Muscle of leg (tissue), 11 donors: ENCODE results near the gene ENTHD1. TPM values are rescaled to one million over a fixed set of nuclear protein-coding genes. Genes with fewer than 3 reads are reported as not detected.

Experiments used
- DNase-seq: peaks from one replicate; pipeline ENCODE4 v3.0.0; 2013
- H3K27ac ChIP-seq: one replicate; pipeline ENCODE4 v1.5.1; 2013; ENCODE audit warnings: mild to moderate bottlenecking, low read length, control low read depth
- H3K27me3 ChIP-seq: one replicate; pipeline ENCODE4 v1.6.1; 2013; ENCODE audit warnings: low read length; ENCODE audit not compliant: control insufficient read depth, insufficient read depth
- H3K36me3 ChIP-seq: one replicate; pipeline ENCODE4 v1.6.1; 2013; ENCODE audit warnings: low read length; ENCODE audit not compliant: control insufficient read depth, insufficient read depth
- H3K4me1 ChIP-seq: one replicate; pipeline ENCODE4 v1.6.1; 2013; ENCODE audit warnings: low read length; ENCODE audit not compliant: control insufficient read depth, insufficient read depth
- H3K4me3 ChIP-seq: one replicate; pipeline ENCODE4 v1.5.1; 2013; ENCODE audit warnings: low read length, control low read depth
- H3K9me3 ChIP-seq: replicated peaks from 2 replicates; pipeline ENCODE4 v1.6.1; 2013; ENCODE audit warnings: low read depth, low read length; ENCODE audit not compliant: control insufficient read depth
- WGBS: methylation state at CpG from one replicate; pipeline ENCODE4 v1.1.5; 2013; ENCODE audit warnings: missing lambda C conversion rate; ENCODE audit not compliant: insufficient coverage; 5-methylcytosine and 5-hydroxymethylcytosine counted together
- polyA plus RNA-seq, 8 donors: library from polyadenylated mRNA; unstranded; fragments of 120-200 nt; gene quantifications; one replicate each; pipeline versions ENCODE4 v1.2.1 to v1.2.3, GENCODE V29; 2013; ENCODE audit warnings: inconsistent platforms in 1 of 8, low replicate concordance in 1 of 8; ENCODE audit not compliant: insufficient read length in 8 of 8, insufficient read depth in 1 of 8
- total RNA-seq: library from RNA; stranded (reverse); fragments of 120-200 nt; gene quantifications from one replicate; pipeline ENCODE4 v1.2.4, GENCODE V29; 2013

Gene ENTHD1
- total and polyA plus RNA-seq, 9 donors = not detected

DNA sequence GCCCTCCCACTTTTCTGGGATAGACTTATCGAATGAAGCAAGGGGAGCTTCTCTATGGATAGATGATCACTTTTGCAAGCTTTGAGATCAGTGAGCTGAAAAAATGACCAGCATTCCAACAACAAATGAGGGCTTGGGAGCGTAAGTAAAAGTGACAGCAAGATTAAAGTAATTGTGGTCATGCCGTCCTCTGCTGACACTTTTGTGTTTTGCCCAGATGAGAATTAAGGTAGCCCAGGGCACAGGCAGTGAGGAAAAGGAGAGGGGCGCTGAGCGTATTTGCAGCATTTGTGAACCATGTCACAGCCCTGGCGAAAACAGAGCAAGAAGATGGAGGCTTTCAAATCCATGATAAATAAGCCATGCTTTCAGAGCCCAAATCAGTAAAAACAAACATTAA is 42.1 kb upstream of the ENTHD1 start:
- Histone ChIP-seq H3K36me3 (no peaks in the 10 kb centered on the region), H3K9me3 (no peaks in the 10 kb centered on the region), H3K4me3 (no peak overlapping the region), H3K27ac (no peak overlapping the region), H3K4me1 (no peaks in the 10 kb centered on the region), H3K27me3 (peaks cover 29% of the 10 kb centered on the region)
- WGBS = 48% methylated on average over 5 of the region's 6 CpGs
- no peak for DNase-seq

DNA sequence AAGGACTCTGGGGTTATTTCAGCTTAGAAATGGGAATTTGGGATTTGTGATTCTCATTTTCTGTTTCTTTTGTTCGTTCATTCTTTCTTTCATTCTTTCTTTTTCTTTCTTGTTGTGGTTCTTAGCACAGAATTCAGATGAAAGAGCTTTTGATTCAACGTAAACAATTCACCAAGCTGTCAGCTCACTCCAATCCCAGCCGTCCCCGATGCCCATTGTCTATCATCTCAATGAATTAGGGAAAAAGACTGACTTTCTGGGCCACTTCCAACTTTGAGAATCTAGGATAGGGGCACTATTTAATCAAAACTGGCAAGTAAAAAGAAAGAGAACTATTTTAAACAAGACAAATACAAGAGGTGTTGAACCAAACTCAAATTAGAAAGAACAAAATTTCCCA is 41.6 kb upstream of the ENTHD1 start:
- Histone ChIP-seq H3K27me3 (peaks cover 30% of the 10 kb centered on the region), H3K4me1 (no peaks in the 10 kb centered on the region), H3K36me3 (no peaks in the 10 kb centered on the region), H3K27ac (no peak overlapping the region), H3K9me3 (no peaks in the 10 kb centered on the region), H3K4me3 (no peak overlapping the region)
- WGBS = 100% methylated on average over 1 of the region's 4 CpGs
- DNase-seq = no peak

DNA sequence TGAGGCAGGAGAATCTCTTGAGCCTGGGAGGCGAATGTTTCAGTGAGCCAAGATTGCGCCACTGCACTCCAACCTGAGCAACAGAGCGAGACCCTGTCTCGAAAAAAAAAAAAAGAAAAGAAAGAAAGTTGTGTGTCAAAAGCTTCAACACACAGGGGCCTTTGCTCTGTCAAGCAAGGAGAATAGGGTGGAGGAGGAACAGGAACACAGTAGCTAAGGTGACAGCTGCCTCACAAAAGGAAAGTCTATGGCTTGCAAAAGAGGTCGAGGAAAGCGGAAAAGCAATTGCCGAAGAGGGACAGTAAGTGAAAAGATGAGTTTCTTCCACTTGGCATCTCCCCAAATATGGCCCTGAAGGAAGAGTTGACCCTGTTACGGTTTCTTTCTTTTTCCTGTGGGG is 40.2 kb upstream of the ENTHD1 start:
- 90% methylated on average over 3 of the region's 8 CpGs for WGBS
- no peak for DNase-seq
- Histone ChIP-seq H3K4me3 (no peak overlapping the region), H3K9me3 (no peaks in the 10 kb centered on the region), H3K36me3 (no peaks in the 10 kb centered on the region), H3K27me3 (peaks cover 29% of the 10 kb centered on the region), H3K4me1 (no peaks in the 10 kb centered on the region), H3K27ac (no peak overlapping the region)

DNA sequence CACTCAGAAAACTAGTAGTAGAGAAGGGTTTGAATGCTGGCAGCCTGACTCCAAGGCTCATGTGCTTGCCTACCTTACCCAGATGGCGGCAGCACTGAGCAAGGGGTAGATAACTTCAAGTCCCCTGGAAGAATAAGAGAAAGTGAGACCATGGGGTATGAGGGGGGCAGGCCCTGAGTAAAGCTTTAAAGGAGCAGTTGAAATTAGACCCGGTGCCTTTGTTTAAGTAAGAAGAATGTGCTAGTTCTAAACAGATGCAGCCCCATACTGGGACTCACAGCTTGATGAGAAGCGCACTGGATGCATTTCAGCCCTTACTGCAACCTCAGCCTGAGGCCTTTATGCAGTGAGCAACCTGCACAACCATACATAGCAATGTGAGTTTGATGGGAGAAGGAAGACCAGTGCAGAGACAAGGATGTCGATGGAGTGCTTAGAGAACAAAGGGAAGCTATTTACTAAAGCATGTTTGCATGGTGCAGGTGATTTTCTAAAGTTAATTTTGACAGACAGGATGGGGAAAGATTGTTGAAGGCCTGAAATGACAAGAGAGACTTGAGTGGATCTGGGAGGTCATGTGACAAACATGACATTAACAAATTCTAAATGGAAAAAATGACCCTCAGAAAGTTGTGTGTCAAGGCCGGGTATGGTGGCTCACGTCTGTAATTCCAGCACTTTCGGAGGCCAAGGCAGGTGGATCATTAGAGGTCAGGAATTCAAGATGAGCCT is 39.5 kb upstream of the ENTHD1 start:
- WGBS = 69% methylated on average over 6 of the region's 7 CpGs
- no peaks in the 10 kb centered on the region for H3K9me3 ChIP-seq

DNA sequence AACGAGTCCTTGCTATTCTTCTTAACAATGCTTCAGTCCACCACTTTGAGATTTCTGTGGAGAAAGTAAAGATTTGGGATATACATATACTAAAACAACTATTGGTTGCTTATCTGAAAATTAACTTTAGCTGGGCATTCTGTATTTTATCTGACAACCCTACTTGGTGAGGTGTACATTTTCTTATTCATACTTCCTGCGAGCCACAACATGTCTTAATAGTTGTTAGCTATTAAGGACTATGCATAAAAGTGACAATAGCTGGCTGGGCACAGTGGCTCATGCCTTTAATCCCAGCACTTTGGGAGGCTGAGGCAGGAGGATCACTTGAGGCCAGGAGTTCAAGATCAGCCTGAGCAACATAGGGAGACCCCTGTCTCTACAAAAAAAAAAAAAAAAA is 38.6 kb upstream of the ENTHD1 start:
- no peaks in the 10 kb centered on the region for H3K4me1 ChIP-seq
- WGBS = no CpG with 5 or more reads among the region's 2 CpGs
- no peak for DNase-seq
- H3K4me3 ChIP-seq = no peak overlapping the region
- peaks cover 20% of the 10 kb centered on the region for H3K27me3 ChIP-seq
- no peaks in the 10 kb centered on the region for H3K36me3 ChIP-seq
- H3K9me3 ChIP-seq = no peaks in the 10 kb centered on the region
- no peak overlapping the region for H3K27ac ChIP-seq

More for the DNA sequence above, 39.5 kb upstream of the ENTHD1 start:
- H3K27ac ChIP-seq = no peak overlapping the region
- DNase-seq = no peak
- H3K27me3 ChIP-seq = peaks cover 23% of the 10 kb centered on the region
- no peak overlapping the region for H3K4me3 ChIP-seq
- no peaks in the 10 kb centered on the region for H3K4me1 ChIP-seq
- H3K36me3 ChIP-seq = no peaks in the 10 kb centered on the region

- no peak for DNase-seq
- H3K9me3 ChIP-seq = no peaks in the 10 kb centered on the region
- peaks cover 17% of the 10 kb centered on the region for H3K27me3 ChIP-seq
- H3K27ac ChIP-seq = no peak overlapping the region
- WGBS = 78% methylated on average over 2 of the region's 2 CpGs
- H3K4me1 ChIP-seq = no peaks in the 10 kb centered on the region
- H3K4me3 ChIP-seq = no peak overlapping the region
- H3K36me3 ChIP-seq = no peaks in the 10 kb centered on the region
Observed at GRCh38 chr22:39931251-39931650, 37.7 kb upstream of the ENTHD1 start.

- Histone ChIP-seq H3K9me3 (no peaks in the 10 kb centered on the region), H3K36me3 (no peaks in the 10 kb centered on the region), H3K4me1 (no peaks in the 10 kb centered on the region), H3K27ac (no peak overlapping the region), H3K4me3 (no peak overlapping the region), H3K27me3 (peaks cover 13% of the 10 kb centered on the region)
- no peak for DNase-seq
- WGBS = no CpG with 5 or more reads among the region's 4 CpGs
Observed at GRCh38 chr22:39928536-39929520, 35.3 kb upstream of the ENTHD1 start.

GRCh38 chr22:39927544-39927943 is 34.0 kb upstream of the ENTHD1 start:
- no peak overlapping the region for H3K27ac ChIP-seq
- no peaks in the 10 kb centered on the region for H3K36me3 ChIP-seq
- H3K4me1 ChIP-seq = no peaks in the 10 kb centered on the region
- no peaks in the 10 kb centered on the region for H3K9me3 ChIP-seq
- H3K27me3 ChIP-seq = peaks cover 9% of the 10 kb centered on the region
- no peak for DNase-seq
- 60% methylated on average over 7 of the region's 7 CpGs for WGBS
- no peak overlapping the region for H3K4me3 ChIP-seq

DNA sequence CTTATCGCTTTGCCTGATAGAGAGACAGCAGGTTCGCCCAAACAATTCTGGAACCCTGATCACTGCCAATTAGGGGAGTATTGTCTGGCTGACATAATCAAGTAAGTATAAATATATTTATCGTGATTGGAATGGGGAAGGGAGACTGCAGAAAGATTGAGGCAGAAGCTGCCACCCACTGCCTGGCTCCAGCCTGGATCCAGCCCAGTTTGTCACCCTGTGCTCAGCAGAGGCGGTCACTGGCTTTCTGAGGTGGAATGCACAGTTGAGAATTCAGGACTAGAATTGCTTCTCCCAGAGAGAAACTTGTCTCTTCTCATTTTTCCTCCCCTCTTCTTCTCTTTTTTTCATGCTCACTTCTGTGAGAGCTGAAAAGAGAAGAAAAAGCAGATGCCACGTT is 33.2 kb upstream of the ENTHD1 start:
- no peaks in the 10 kb centered on the region for H3K36me3 ChIP-seq
- H3K27ac ChIP-seq = no peak overlapping the region
- no peaks in the 10 kb centered on the region for H3K9me3 ChIP-seq
- no peaks in the 10 kb centered on the region for H3K4me1 ChIP-seq
- WGBS = 70% methylated on average over 3 of the region's 5 CpGs
- no peak for DNase-seq
- peaks cover 9% of the 10 kb centered on the region for H3K27me3 ChIP-seq
- no peak overlapping the region for H3K4me3 ChIP-seq

- Histone ChIP-seq H3K4me3 (no peak overlapping the region), H3K27me3 (peaks cover 9% of the 10 kb centered on the region), H3K27ac (no peak overlapping the region), H3K36me3 (no peaks in the 10 kb centered on the region), H3K9me3 (no peaks in the 10 kb centered on the region), H3K4me1 (no peaks in the 10 kb centered on the region)
- 10% methylated on average over 3 of the region's 8 CpGs for WGBS
- DNase-seq = no peak
Observed at GRCh38 chr22:39925909-39926679, 32.5 kb upstream of the ENTHD1 start.
